Ectodermal cell (in vitro differentiated cells): ENCODE results near the gene CDX1.

Experiments used
- H3K27ac ChIP-seq: 2 replicates; pipeline ENCODE4 v1.7.0; 2013; ENCODE audit warnings: mild to moderate bottlenecking, low read depth, low read length; ENCODE audit not compliant: insufficient read depth, poor library complexity, severe bottlenecking
- H3K27me3 ChIP-seq: 2 replicates; pipeline ENCODE4 v1.7.0; 2013; ENCODE audit warnings: mild to moderate bottlenecking, low read length; ENCODE audit not compliant: insufficient read depth, control insufficient read depth, poor library complexity, severe bottlenecking
- H3K36me3 ChIP-seq: one replicate; pipeline ENCODE4 v1.7.0; 2013; ENCODE audit warnings: low read length; ENCODE audit not compliant: control insufficient read depth, insufficient read depth
- H3K4me1 ChIP-seq: one replicate; pipeline ENCODE4 v1.7.0; 2013; ENCODE audit warnings: low read length; ENCODE audit not compliant: control insufficient read depth, insufficient read depth
- H3K4me3 ChIP-seq: 2 replicates; pipeline ENCODE4 v1.7.0; 2013; ENCODE audit warnings: low read depth, low read length, control low read depth; ENCODE audit not compliant: insufficient read depth
- H3K9me3 ChIP-seq: 2 replicates; pipeline ENCODE4 v1.7.0; 2013; ENCODE audit warnings: mild to moderate bottlenecking, low read length, moderate library complexity; ENCODE audit not compliant: control insufficient read depth
- WGBS, 2 experiments: methylation state at CpG; one replicate each; pipeline ENCODE4 v1.1.7; 2013; ENCODE audit warnings: missing lambda C conversion rate in 2 of 2; 5-methylcytosine and 5-hydroxymethylcytosine counted together

The CDX1 gene

DNA sequence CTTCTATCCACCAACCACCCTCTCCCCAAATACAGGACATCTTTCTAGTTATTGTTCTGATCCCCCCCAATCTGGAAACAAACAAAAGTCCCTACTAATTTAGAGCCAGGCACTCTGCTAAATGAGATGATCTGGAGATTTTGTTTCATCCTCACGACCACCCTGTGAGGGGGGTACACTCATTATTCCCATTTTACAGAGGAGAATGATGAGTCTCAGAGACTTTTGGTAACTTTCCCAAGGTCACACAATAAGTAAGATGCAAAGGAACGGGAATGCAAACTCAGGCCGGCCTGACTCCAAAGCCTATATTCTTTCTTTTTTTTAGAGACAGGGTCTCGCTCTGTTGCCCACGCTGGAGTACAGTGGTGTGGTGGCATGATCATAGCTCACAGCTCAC lies 20.3 kb upstream of the CDX1 start:
- peaks cover 37% of the 10 kb centered on the region for H3K4me1 ChIP-seq

DNA sequence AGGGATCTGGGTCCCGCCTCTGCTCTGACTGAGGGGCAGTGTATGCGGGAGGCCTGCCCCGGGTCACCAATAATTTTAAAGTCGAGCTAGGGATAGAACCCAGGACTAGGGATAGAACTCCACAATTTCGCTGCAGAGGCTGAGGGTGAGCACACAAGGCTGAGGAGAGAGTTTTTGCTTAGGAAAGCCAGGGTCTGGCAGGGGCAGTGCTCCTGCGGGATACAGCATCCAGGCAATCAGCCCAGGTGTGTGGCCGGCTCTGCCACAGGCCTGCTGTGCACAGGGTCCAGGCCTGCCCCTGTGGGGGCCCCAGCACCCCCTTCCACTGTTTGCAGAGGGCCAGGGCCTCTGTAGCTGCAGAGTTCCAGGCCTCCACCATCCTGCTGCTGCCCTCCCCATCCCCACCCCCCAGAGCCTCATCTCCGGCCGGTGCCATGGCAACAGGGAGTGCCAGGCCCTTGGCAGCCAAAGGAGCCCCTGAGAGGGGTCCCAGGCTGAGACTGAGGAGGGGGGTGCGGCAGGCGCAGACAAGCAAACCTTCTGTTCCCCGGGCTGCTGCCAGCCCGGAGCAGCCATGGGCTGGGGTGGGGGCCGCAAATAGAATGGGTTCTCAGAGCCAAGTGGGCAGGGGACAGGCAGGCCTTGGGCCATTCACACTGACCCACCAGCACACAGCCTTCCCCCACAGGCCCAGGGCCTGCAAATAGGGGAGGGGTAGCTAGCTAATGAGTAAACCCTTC lies 19.5 kb upstream of the CDX1 start:
- WGBS, 2 experiments = 83 to 87% methylated on average over 14 of the region's 14 CpGs
- Histone ChIP-seq H3K27ac (no peak overlapping the region), H3K9me3 (no peaks in the 10 kb centered on the region), H3K4me1 (peaks cover 29% of the 10 kb centered on the region), H3K4me3 (no peak overlapping the region), H3K27me3 (no peaks in the 10 kb centered on the region), H3K36me3 (no peaks in the 10 kb centered on the region)

More for the DNA sequence above, 20.3 kb upstream of the CDX1 start:
- no peaks in the 10 kb centered on the region for H3K36me3 ChIP-seq
- H3K9me3 ChIP-seq = no peaks in the 10 kb centered on the region
- 94 to 99% methylated on average over 5 of the region's 5 CpGs for WGBS, 2 experiments
- H3K4me3 ChIP-seq = no peak overlapping the region
- H3K27me3 ChIP-seq = no peaks in the 10 kb centered on the region
- no peak overlapping the region for H3K27ac ChIP-seq

DNA sequence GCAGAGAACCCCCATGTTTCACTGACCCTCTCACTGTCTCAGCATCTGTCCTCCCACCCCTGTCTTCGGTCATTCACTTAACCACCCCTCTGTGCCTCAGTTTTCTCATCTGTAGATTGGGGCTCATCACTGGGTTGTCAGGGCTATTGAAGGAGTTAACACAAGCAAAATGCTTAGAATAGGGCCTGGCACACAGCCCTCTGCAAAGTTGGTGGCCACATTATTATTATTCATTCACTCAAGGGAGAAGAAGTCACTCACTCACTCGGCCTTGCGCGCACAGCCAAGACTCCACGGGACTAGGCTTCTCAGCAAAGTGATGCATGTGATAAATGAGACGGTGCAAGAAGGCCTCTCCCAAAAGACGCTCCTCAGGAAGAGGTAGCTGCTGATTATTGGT lies 18.9 kb upstream of the CDX1 start:
- Histone ChIP-seq H3K27me3 (no peaks in the 10 kb centered on the region), H3K27ac (no peak overlapping the region), H3K9me3 (no peaks in the 10 kb centered on the region), H3K36me3 (no peaks in the 10 kb centered on the region), H3K4me1 (peaks cover 25% of the 10 kb centered on the region), H3K4me3 (no peak overlapping the region)
- WGBS, 2 experiments = 97 to 99% methylated on average over 7 of the region's 7 CpGs

DNA sequence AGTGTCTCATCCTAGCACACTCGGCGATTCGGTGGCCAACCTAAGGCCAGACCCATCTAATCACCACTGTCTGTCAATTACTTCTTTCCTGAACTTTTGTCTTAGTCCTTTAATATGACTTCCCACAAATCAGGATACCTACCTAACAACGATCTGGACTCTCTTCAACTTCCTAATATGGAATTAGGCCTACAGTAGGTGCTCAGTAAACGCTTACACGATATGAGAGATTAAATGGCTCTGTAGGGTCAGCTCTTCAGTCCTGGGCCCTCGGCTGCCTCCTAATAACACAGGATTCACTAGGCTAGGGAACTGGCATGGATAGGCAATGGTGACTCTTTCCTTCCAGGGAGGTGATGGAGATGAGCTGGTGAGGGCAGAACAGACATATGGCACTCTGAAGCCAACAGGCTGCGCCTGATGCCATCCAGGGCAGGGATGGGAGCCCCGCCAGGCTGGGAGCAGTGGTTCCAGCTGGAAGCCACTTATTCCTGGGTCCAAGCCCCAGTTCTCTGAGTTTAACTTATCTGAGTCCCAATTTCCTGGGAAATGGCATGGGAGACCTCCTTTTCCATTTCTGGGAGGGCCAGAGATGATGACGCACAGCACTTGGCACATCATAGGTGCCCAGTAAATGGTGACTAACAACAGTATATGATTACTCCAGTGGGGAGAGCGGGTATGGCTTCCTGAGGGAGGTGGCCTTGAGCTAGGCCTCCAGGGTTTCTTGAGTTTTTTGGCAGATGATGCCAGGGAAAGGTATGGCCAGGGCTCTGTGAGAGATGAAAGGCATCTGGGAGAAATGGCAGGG lies 18.3 kb upstream of the CDX1 start:
- WGBS, 2 experiments = 95% methylated on average over 11 of the region's 11 CpGs
- Histone ChIP-seq H3K36me3 (no peaks in the 10 kb centered on the region), H3K9me3 (no peaks in the 10 kb centered on the region), H3K4me1 (peaks cover 23% of the 10 kb centered on the region), H3K27me3 (no peaks in the 10 kb centered on the region), H3K4me3 (no peak overlapping the region), H3K27ac (no peak overlapping the region)

DNA sequence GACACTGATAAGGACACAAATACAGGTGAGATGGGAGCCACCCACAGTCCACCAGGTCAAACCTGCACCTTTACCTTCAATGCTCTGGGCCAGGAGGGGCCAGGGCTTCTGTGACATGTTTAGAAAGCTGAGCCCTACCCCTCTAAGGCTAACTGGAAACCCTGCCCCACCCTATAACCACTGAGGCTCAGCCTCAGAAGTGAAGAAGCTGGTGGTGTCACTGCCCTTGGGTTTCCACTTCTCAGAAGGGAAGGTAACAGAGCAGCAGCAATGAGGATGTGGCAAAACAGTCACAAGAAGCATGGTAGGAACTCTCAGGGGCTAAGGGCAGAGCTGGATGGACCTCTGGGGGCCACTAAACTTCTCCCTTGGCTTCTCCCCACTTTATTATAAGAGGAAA lies 17.0 kb upstream of the CDX1 start:
- H3K4me1 ChIP-seq = peaks cover 17% of the 10 kb centered on the region
- no peaks in the 10 kb centered on the region for H3K27me3 ChIP-seq
- H3K36me3 ChIP-seq = no peaks in the 10 kb centered on the region
- H3K27ac ChIP-seq = no peak overlapping the region
- no peak overlapping the region for H3K4me3 ChIP-seq
- H3K9me3 ChIP-seq = no peaks in the 10 kb centered on the region

DNA sequence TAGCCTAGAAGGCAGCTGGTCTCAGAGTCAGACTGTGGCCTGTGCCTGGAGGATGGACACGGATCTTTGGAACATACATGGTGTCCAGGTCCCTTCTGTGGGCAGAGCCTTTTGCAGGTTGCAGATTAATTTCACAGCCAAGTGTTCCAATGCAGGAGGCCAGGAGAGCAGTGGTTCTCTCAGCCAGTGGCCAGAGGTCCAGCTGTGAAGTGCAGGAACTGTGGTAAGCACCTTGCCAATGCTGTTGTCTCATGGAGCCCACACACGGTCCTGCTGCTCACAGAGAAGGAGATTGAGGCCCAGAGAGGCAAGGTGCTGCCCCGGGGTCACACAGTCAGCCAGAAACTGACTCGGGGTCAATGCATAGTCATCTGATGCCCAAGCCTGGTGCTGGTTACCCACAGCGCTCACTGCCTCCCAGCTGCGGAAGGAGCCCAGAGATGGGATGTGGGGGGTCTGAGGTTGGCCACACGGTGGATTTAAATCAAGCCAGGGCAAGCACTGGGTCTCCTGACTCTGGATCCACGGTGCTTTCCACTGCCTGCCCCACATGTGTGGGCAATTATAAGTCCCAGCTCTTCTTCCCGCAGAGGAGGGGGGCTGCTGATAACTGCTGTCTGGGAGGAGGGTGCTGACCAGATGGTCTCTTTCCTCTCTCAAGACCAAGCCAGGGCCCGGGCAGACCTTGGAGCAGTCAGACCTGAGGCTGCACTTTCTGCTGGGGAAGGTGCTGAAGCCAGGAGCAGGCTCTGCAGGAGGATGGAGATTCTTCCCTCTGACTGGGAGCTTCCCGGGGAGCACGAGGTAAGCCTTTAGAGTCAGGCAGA lies 13.7 kb upstream of the CDX1 start:
- no peak overlapping the region for H3K4me3 ChIP-seq
- no peaks in the 10 kb centered on the region for H3K27me3 ChIP-seq
- H3K36me3 ChIP-seq = no peaks in the 10 kb centered on the region
- 76 to 86% methylated on average over 12 of the region's 12 CpGs for WGBS, 2 experiments
- no peaks in the 10 kb centered on the region for H3K9me3 ChIP-seq
- no peak overlapping the region for H3K27ac ChIP-seq
- peaks cover 13% of the 10 kb centered on the region for H3K4me1 ChIP-seq

DNA sequence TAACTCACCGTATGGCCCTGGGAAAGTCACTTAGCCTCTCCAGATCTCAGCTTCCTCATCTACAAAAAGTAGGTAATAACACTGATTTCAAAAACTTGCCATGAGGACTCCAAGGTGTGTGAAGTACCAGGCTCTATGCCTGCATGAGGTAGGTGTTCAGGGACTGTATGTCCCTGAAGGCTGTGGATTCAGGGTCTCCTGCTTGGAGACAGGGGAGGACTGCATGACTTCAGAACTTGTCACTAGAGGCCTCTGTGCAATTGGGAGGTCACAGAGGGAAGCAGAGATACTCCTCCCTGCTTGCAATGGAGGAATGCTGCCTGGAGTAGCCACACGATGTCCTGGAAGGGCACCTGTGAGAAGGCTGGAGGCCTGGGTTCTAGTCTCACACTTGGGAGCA lies 13.1 kb upstream of the CDX1 start:
- H3K27ac ChIP-seq = no peak overlapping the region
- 80 to 83% methylated on average over 2 of the region's 2 CpGs for WGBS, 2 experiments
- H3K9me3 ChIP-seq = no peaks in the 10 kb centered on the region
- H3K27me3 ChIP-seq = no peaks in the 10 kb centered on the region
- peaks cover 13% of the 10 kb centered on the region for H3K4me1 ChIP-seq
- H3K4me3 ChIP-seq = no peak overlapping the region
- no peaks in the 10 kb centered on the region for H3K36me3 ChIP-seq

DNA sequence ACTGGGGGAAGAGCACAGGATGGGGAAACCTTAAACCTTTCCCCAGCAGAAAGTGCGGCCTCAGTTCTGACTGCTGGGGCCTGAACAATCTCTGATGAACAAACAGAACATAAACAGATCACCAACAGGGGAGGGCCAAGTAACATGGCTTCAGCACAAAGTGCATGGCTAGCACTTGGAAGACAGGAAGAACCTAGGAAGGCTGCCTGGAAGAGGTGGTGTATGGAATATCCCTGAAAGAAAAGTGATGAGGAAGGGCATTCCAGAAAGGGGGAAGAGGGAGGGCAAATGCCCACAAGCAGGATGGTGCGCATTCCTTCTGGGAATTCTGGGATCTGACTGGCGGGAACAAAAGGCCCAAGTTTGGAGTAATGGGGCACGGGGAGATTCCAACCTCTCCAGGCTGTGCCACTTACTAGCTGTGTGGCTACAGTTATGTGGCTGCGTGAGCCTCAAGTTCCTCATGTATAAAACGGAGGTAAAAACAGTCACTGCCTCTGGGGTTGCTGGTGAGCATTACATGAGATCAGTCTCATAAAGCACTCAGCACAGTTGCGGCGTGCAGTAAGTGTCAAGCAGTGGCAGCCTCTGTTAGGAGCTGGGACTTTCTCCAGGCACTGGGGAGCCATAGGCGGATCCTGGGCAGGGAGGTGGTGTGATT lies 12.5 kb upstream of the CDX1 start:
- no peaks in the 10 kb centered on the region for H3K9me3 ChIP-seq
- H3K27me3 ChIP-seq = no peaks in the 10 kb centered on the region
- H3K27ac ChIP-seq = no peak overlapping the region
- H3K4me3 ChIP-seq = no peak overlapping the region
- peaks cover 13% of the 10 kb centered on the region for H3K4me1 ChIP-seq
- no peaks in the 10 kb centered on the region for H3K36me3 ChIP-seq
- 86 to 89% methylated on average over 9 of the region's 9 CpGs for WGBS, 2 experiments

DNA sequence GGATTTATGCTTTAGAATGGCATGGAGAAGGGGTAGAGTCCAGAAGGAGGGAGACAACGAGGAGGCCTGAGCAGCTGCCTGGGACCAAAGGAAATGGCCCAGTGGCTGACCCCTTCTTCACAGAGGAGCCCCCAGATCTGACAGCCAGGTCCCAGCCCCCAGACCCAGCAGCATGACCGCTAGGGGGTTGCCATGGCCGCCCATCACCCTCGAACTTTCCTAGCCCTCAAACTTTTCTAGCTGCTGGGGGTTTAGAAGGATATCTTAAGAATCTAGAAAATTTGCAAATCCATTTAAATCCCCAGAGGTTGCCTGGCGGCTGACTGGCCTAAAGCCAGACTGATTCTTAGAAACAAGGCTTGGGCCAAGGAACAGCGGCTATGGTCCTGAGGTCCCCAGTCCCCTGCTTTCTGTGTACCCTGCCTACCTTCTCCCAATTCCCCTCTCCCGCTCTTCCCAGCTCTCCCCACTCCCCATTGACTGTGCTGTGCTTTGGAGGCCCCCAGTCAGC lies 11.9 kb upstream of the CDX1 start:
- Histone ChIP-seq H3K4me1 (peaks cover 14% of the 10 kb centered on the region), H3K36me3 (no peaks in the 10 kb centered on the region), H3K27ac (no peak overlapping the region), H3K27me3 (no peaks in the 10 kb centered on the region), H3K9me3 (no peaks in the 10 kb centered on the region), H3K4me3 (no peak overlapping the region)
- WGBS, 2 experiments = 59 to 62% methylated on average over 5 to 7 of the region's 7 CpGs
